ENCODE results near the gene PHACTR1. TPM values are rescaled to one million over a fixed set of nuclear protein-coding genes. Genes with fewer than 3 reads are reported as not detected.

The PHACTR1 gene
- total RNA-seq, 4 donors from 2014 or later = 1.5 to 3.6 (median 2.5) TPM

GRCh38 chr6:12704946-12705345, 11.6 kb upstream of the PHACTR1 start:
- no peak for DNase-seq (ENCODE audit: low spot score in 2 of 2)
- 90% methylated on average over 1 of the region's 1 CpG for WGBS, 2 donors
- intact Hi-C loops (cut with DNase I; ENCODE audit: low total_unique reads) = no loop called here
- no peak for TF ChIP-seq CTCF (IDR thresholded peaks at IDR 0.05)
- H3K4me3 ChIP-seq (ENCODE audit: low read depth, poor library complexity, severe bottlenecking) = no peak overlapping the region

- DNase-seq (ENCODE audit: low spot score in 2 of 2) = no peak
- WGBS, 2 donors = 47 to 68% methylated on average over 1 of the region's 1 CpG
- TF ChIP-seq POLR2A (IDR thresholded peaks at IDR 0.05) (no peak), CTCF (IDR thresholded peaks at IDR 0.05) (no peak)
- H3K4me3 ChIP-seq (ENCODE audit: low read depth, poor library complexity, severe bottlenecking) = no peak overlapping the region
- intact Hi-C loops (cut with DNase I; ENCODE audit: low total_unique reads) = no loop called here
Observed at GRCh38 chr6:12709116-12709515, 7.5 kb upstream of the PHACTR1 start.

GRCh38 chr6:12709556-12710232, 6.9 kb upstream of the PHACTR1 start:
- intact Hi-C loops (cut with DNase I; ENCODE audit: low total_unique reads) = no loop called here
- TF ChIP-seq POLR2A (IDR thresholded peaks at IDR 0.05) (no peak), CTCF (IDR thresholded peaks at IDR 0.05) (no peak)
- no peak overlapping the region for H3K4me3 ChIP-seq (ENCODE audit: low read depth, poor library complexity, severe bottlenecking)

GRCh38 chr6:12710921-12711320, 5.6 kb upstream of the PHACTR1 start:
- no peak overlapping the region for H3K4me3 ChIP-seq (ENCODE audit: low read depth, poor library complexity, severe bottlenecking)
- intact Hi-C loops (cut with DNase I; ENCODE audit: low total_unique reads) = no loop called here
- no peak for TF ChIP-seq CTCF (IDR thresholded peaks at IDR 0.05)
- no peak for TF ChIP-seq POLR2A (IDR thresholded peaks at IDR 0.05)
- DNase-seq (ENCODE audit: low spot score in 2 of 2) = no peak
- WGBS, 2 donors = 46% methylated on average over 4 of the region's 4 CpGs

More at GRCh38 chr6:12709556-12710232, 6.9 kb upstream of the PHACTR1 start:
- 63 to 78% methylated on average over 3 of the region's 3 CpGs for WGBS, 2 donors
- no peak for DNase-seq (ENCODE audit: low spot score in 2 of 2)

DNA sequence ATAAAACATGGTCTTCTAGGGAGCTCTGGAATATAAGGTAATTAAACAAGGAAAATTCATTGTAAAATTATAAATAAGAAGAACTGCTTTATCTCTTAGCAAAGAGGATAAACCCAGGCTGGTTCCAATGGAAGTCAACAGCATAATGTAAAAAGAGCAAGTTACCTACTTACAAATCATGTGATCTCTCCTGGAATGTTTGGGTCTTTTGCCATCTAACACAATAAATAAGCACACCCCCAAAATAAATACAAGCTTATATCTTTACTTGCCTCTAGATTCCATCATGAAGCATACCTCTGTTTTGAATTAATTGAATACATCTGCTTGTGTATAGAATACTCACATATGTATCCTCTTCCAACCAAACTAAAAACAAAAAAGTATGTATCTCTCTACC, 2.5 kb upstream of the PHACTR1 start:
- no peak overlapping the region for H3K4me3 ChIP-seq (ENCODE audit: low read depth, poor library complexity, severe bottlenecking)
- intact Hi-C loops (cut with DNase I; ENCODE audit: low total_unique reads) = no loop called here
- DNase-seq (ENCODE audit: low spot score in 2 of 2) = no peak
- no peak for TF ChIP-seq CTCF (IDR thresholded peaks at IDR 0.05)
- no peak for TF ChIP-seq POLR2A (IDR thresholded peaks at IDR 0.05)

DNA sequence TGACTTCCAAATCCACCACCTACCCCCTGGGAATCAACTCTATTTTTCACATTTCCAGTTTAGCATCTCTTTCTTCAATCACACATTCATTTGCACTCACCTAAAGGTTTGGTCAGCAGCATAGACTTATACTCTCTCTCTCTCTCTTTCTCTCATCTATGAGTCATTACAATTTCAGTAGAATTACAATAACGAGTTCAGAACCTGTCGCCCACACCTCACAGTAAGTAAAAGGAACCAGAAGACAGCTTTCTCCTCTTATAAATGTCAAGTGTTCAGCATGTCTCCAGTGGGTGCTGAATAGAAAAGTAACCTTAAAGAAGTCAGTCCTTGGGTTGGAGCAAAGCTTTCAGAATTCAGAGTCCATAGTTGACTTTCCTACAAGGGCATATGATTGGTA, 1.1 kb upstream of the PHACTR1 start:
- WGBS, 2 donors = 74 to 83% methylated on average over 2 of the region's 2 CpGs
- intact Hi-C loops (cut with DNase I; ENCODE audit: low total_unique reads) = no loop called here
- DNase-seq (ENCODE audit: low spot score in 2 of 2) = no peak
- no peak for TF ChIP-seq POLR2A (IDR thresholded peaks at IDR 0.05)
- TF ChIP-seq CTCF (IDR thresholded peaks at IDR 0.05) = no peak
- H3K4me3 ChIP-seq (ENCODE audit: low read depth, poor library complexity, severe bottlenecking) = no peak overlapping the region

Data from lower leg skin (tissue), 4 donors.